ENCODE data around the gene DPF3. TPM values are rescaled to one million over a fixed set of nuclear protein-coding genes. Genes with fewer than 3 reads are reported as not detected.

The DPF3 gene
- total and polyA plus RNA-seq, 2 of the 13 experiments (the other 11 are each of a cell fraction or from before 2014, with no cell fraction given): 0.09 to 0.60 TPM

DNA sequence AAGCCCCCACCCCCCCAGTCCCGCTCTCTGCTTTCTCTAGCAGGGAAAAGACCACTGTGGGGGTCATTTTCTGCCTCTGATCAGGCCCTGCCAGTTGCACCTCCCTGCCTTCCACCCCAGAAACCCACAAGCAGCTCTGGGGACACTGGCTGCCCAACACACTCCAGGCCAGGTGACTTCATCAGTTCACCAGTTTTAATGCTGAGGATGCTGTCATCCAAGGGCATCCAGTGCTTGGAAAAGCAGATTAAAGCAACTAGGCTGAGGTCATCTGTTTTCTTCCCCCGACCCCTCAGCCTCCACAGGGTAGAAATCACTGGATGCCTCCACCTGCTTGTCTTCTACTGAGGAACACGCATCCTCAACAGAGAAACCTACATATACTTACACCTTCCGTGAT is 282.4 kb downstream of the DPF3 start (continued):
- TF ChIP-seq, protein P1, sequence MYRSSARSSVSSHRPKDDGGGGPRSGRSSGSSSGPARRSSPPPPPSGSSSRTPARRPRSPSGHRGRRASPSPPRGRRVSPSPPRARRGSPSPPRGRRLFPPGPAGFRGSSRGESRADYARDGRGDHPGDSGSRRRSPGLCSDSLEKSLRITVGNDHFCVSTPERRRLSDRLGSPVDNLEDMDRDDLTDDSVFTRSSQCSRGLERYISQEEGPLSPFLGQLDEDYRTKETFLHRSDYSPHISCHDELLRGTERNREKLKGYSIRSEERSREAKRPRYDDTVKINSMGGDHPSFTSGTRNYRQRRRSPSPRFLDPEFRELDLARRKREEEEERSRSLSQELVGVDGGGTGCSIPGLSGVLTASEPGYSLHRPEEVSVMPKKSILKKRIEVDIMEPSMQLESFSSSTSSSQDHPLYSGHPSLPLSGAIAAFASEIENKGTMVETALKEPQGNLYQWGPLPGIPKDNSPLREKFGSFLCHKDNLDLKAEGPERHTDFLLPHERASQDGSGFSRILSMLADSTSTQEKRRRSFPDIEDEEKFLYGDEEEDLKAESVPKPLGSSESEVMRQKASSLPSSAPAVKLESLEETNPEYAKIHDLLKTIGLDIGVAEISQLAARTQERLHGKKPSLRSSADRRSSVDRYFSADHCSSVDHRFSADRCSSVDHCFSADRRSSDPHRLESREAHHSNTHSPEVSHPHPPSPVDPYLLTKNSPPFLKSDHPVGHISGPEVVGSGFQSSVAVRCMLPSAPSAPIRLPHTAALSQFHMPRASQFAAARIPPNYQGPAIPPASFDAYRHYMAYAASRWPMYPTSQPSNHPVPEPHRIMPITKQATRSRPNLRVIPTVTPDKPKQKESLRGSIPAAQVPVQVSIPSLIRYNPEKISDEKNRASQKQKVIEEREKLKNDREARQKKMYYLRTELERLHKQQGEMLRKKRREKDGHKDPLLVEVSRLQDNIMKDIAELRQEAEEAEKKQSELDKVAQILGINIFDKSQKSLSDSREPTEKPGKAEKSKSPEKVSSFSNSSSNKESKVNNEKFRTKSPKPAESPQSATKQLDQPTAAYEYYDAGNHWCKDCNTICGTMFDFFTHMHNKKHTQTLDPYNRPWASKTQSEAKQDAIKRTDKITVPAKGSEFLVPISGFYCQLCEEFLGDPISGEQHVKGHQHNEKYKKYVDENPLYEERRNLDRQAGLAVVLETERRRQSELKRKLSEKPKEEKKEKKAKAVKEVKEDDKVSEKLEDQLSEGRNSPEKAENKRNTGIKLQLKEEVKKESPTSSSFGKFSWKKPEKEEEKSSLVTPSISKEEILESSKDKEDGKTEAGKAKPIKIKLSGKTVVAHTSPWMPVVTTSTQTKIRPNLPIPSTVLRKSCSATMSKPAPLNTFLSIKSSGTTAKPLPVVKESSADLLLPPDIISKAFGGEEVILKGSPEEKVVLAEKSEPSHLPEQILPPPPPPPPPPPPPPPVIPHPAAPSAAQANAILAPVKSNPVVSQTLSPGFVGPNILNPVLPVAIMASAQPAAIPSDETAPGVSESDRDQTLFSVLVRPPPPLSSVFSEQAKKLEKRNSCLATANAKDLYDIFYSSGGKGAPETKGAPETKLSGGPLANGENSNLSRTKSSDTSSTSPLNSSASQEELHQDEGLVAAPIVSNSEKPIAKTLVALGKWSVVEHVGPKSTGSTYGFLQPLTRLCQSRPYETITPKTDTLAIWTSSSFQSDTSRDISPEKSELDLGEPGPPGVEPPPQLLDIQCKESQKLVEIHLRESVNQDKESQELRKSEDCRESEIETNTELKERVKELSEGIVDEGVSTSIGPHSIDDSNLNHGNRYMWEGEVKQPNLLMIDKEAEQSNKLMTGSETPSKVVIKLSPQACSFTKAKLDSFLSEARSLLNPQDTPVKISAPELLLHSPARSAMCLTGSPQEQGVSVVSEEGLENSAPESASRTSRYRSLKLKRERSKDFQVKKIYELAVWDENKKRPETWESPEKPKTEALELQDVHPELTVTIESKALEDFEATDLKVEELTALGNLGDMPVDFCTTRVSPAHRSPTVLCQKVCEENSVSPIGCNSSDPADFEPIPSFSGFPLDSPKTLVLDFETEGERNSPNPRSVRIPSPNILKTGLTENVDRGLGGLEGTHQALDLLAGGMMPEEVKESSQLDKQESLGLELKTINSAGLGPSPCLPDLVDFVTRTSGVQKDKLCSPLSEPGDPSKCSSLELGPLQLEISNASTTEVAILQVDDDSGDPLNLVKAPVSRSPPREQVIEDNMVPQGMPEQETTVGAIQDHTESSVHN (CRISPR knock-in tag; IDR thresholded peaks at IDR 0.05): no peak
- TF ChIP-seq ZBTB10 (CRISPR knock-in tag; IDR thresholded peaks at IDR 0.05; ENCODE audit: borderline replicate concordance): no peak
